ENCODE measurements around the gene HNRNPUL1. TPM values are rescaled to one million over a fixed set of nuclear protein-coding genes. Genes with fewer than 3 reads are reported as not detected.

Gene HNRNPUL1
- total and polyA plus RNA-seq, 2 of the 8 experiments (the other 6 are each of a cell fraction or from before 2014, with no cell fraction given): 99.5 to 264 TPM

DNA sequence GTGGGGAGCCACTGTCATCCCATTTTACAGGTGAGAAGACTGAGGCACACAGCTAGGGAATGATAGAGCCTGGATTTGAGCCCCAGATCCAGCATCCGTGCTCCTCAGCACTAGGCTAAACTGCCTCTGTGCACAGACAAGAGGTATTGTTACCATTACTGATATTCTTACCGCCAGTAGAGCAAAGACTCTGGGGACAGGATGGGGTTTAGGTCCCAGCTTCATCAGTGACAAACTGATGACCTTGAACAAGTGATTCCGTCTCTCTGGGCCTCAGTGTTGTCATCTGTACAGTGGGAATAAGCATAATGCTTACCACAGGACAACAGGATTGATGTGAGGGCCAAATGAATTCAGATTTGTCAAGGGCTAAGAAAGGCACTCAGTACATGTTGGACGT, 28.7 kb upstream of the HNRNPUL1 start:
- no peak overlapping the region for H3K9ac ChIP-seq (replicated peaks in 1 of 4; ENCODE audit: extremely low read depth in 1 of 4, low read depth in 3 of 4, low read length in 3 of 4)
- no peak for FAIRE-seq
- CTCF ChIA-PET (ENCODE audit: partially characterized antibody): interaction anchor here (0.8 kb wide), 1 partner anchor 21 kb away, joined by 3 read pairs; no protein-coding TSS in a partner anchor

More for the DNA sequence above, 28.7 kb upstream of the HNRNPUL1 start:
- H3K18ac ChIP-seq (ENCODE audit: extremely low read depth, low read length): no peak overlapping the region
- no peak overlapping the region for H2AK5ac ChIP-seq (ENCODE audit: low read depth, low read length)
- peaks cover under 1% of the 10 kb centered on the region; the same call in 1 of the 2 replicates for H3K79me1 ChIP-seq (ENCODE audit: low read depth, low read length)
- 93% methylated on average over 4 of the region's 4 CpGs; no CpG with 5 or more reads in 1 of the 2 experiments for WGBS, 2 experiments (ENCODE audit: extremely low coverage in 1 of 2, insufficient coverage in 1 of 2, insufficient read length in 1 of 2, insufficient replicate concordance in 2 of 2, low coverage in 1 of 2, low lambda C conversion rate in 2 of 2, missing lambda C conversion rate in 1 of 2)
- no peak overlapping the region for H2BK5ac ChIP-seq (ENCODE audit: low read depth, low read length)
- no peak overlapping the region for H3K56ac ChIP-seq (replicated peaks; ENCODE audit: insufficient read length, low read depth, low read length)
- H4K91ac ChIP-seq (replicated peaks; ENCODE audit: insufficient read length, low read length): no peak overlapping the region
- H2BK20ac ChIP-seq (ENCODE audit: low read length): no peak overlapping the region
- no peaks in the 10 kb centered on the region for H3K27me3 ChIP-seq (replicated peaks in 1 of 4; ENCODE audit: control insufficient read depth in 3 of 4, extremely low read depth in 1 of 4, insufficient read depth in 3 of 4, low read length in 3 of 4)
- no peak overlapping the region for H3K14ac ChIP-seq (ENCODE audit: insufficient read length)
- H3K4me3 ChIP-seq (ENCODE audit: extremely low read depth in 1 of 4, insufficient read depth in 2 of 4, low read depth in 3 of 4, low read length in 4 of 4): no peak overlapping the region
- no peak overlapping the region for H3K27ac ChIP-seq (ENCODE audit: low read depth, low read length)
- POLR2A ChIA-PET (ENCODE audit: partially characterized antibody): interaction anchor here (0.7 to 7.5 kb wide), 7 partner anchors 11 to 39 kb away, joined by 3 to 49 read pairs (median 3); partner anchors contain the start of gene AXL
- DNase-seq (ENCODE audit: low read depth in 1 of 2, low spot score in 2 of 2): no peak
- H2BK120ac ChIP-seq (replicated peaks; ENCODE audit: low read depth, low read length): no peak overlapping the region
- no peak overlapping the region for H3K4me2 ChIP-seq (ENCODE audit: insufficient read depth in 1 of 2, low read depth in 2 of 2, low read length in 2 of 2)
- H3K23me2 ChIP-seq (ENCODE audit: low read depth, low read length): peaks cover 9% of the 10 kb centered on the region; the same call in 1 of the 2 replicates
- no peaks in the 10 kb centered on the region; a peak in 1 of 7 replicates for H3K4me1 ChIP-seq (replicated peaks in 1 of 4; ENCODE audit: control insufficient read depth in 3 of 4, insufficient read depth in 4 of 4, low read length in 3 of 4)
- peaks cover 5 to 40% (median 6%) of the 10 kb centered on the region in 4 experiments; a peak in 6 of 8 replicates for H3K36me3 ChIP-seq (ENCODE audit: control insufficient read depth in 2 of 4, insufficient read depth in 4 of 4, low read length in 3 of 4)
- H3K79me2 ChIP-seq (ENCODE audit: control insufficient read depth in 1 of 2, insufficient read depth in 2 of 2, low read length in 2 of 2): no peaks in the 10 kb centered on the region
- H3K9me3 ChIP-seq (ENCODE audit: insufficient read depth in 2 of 2, low read depth in 1 of 2, low read length in 1 of 2): no peaks in the 10 kb centered on the region; a peak in 1 of 4 replicates
- H4K20me1 ChIP-seq (replicated peaks in 1 of 2; ENCODE audit: control insufficient read depth in 1 of 2, insufficient read depth in 2 of 2, low read length in 2 of 2): peaks cover 0 to 5% of the 10 kb centered on the region in 2 experiments
- H2AFZ ChIP-seq (ENCODE audit: low read length): no peak overlapping the region
- H2BK15ac ChIP-seq (ENCODE audit: low read length): no peak overlapping the region
- H3K23ac ChIP-seq (ENCODE audit: insufficient read length): no peak overlapping the region
- H4K8ac ChIP-seq (ENCODE audit: extremely low read depth, insufficient read depth, low read length): no peak overlapping the region
- no peak overlapping the region for H3K4ac ChIP-seq (replicated peaks; ENCODE audit: insufficient read length, low read depth, low read length)
- H4K5ac ChIP-seq (ENCODE audit: insufficient read length, low read depth, low read length): no peak overlapping the region
- no peak for TF ChIP-seq EGR1 (IDR thresholded peaks at IDR 0.05; ENCODE audit: borderline replicate concordance, low read depth, low read length)
- no peak for TF ChIP-seq SP2 (IDR thresholded peaks at IDR 0.05; ENCODE audit: low read length)
- TF ChIP-seq RNF2 (IDR thresholded peaks at IDR 0.05; ENCODE audit: borderline replicate concordance, low read depth, low read length, missing control alignments, poor library complexity, severe bottlenecking): no peak
- TF ChIP-seq MAFK (IDR thresholded peaks at IDR 0.05; ENCODE audit: low read depth, low read length): no peak
- TF ChIP-seq KDM4A (IDR thresholded peaks at IDR 0.05; ENCODE audit: low read depth, low read length, severe bottlenecking): no peak
- no peak for TF ChIP-seq KDM5A (IDR thresholded peaks at IDR 0.05; ENCODE audit: low read length)
- no peak overlapping the region for H2BK12ac ChIP-seq (ENCODE audit: low read depth, low read length)
